ENCODE data around the gene MYB. TPM values are rescaled to one million over a fixed set of nuclear protein-coding genes. Genes with fewer than 3 reads are reported as not detected.

The MYB gene
- total RNA-seq, 1 experiment from 2014 or later, result 3.7 TPM

- CTCF ChIA-PET, result no interaction called here
- RAD21 ChIA-PET (ENCODE audit: low non-redundant PET in 1 of 2, low total read pairs in 2 of 2, uncharacterized antibody in 2 of 2, unreplicated experiment in 2 of 2), result no interaction called here
- Histone ChIP-seq H2AFZ (ENCODE audit: low read depth, low read length, poor library complexity, severe bottlenecking) (no peak overlapping the region), H3K27me3 (ENCODE audit: insufficient read depth, low read length) (no peaks in the 10 kb centered on the region), H3K9me3 (ENCODE audit: control insufficient read depth in 1 of 2, insufficient read depth in 1 of 2, low read depth in 1 of 2, low read length in 2 of 2) (no peaks in the 10 kb centered on the region), H3K4me3 (replicated peaks in 1 of 2; ENCODE audit: low read depth in 1 of 2, low read length in 2 of 2) (no peak overlapping the region), H3K79me2 (ENCODE audit: insufficient read depth, low read length) (no peaks in the 10 kb centered on the region), H3K36me3 (ENCODE audit: control insufficient read depth in 1 of 2, insufficient read depth in 2 of 2, low read length in 2 of 2) (no peaks in the 10 kb centered on the region), H4K20me1 (ENCODE audit: insufficient read depth) (no peaks in the 10 kb centered on the region), H3K9ac (ENCODE audit: low read length) (no peak overlapping the region), H3K4me1 (ENCODE audit: control insufficient read depth in 1 of 2, insufficient read depth in 2 of 2, low read length in 2 of 2) (no peaks in the 10 kb centered on the region), H3K4me2 (ENCODE audit: low read length) (no peak overlapping the region), H3K9me2 (ENCODE audit: insufficient read depth) (no peaks in the 10 kb centered on the region), H3K27ac (ENCODE audit: low read depth, low read length) (no peak overlapping the region)
- intact Hi-C loops (cut with micrococcal nuclease), result no loop called here
- no TSS peak for BruUV-seq (replicated peaks)
- POLR2A ChIA-PET, result no interaction called here
- ATAC-seq, result no peak
- TF ChIP-seq EZH2 (IDR thresholded peaks at IDR 0.05) (no peak), SRF (IDR thresholded peaks at IDR 0.05; ENCODE audit: low read depth) (no peak), SP1 (IDR thresholded peaks at IDR 0.05; ENCODE audit: low read depth) (no peak), YY1 (IDR thresholded peaks at IDR 0.05; ENCODE audit: extremely low read depth, insufficient replicate concordance, low read depth, low read length) (no peak), RAD21 (IDR thresholded peaks at IDR 0.05; ENCODE audit: low read depth) (no peak), ZNF274 (IDR thresholded peaks at IDR 0.05; ENCODE audit: low read depth, low read length) (no peak), EZH2phosphoT487 (IDR thresholded peaks at IDR 0.05; ENCODE audit: borderline replicate concordance) (no peak), JUND (IDR thresholded peaks at IDR 0.05) (no peak)
- DNase-seq (ENCODE audit: low read depth, low spot score), result no peak
These were observed 7.1 kb upstream of the MYB start for GRCh38 chr6:135173989-135174484.

GRCh38 chr6:135176058-135176457 lies 5.0 kb upstream of the MYB start:
- no TSS peak for BruUV-seq (replicated peaks)
- no peak for DNase-seq (ENCODE audit: low read depth, low spot score)

More at GRCh38 chr6:135176058-135176457, 5.0 kb upstream of the MYB start:
- Histone ChIP-seq H3K4me1 (ENCODE audit: control insufficient read depth in 1 of 2, insufficient read depth in 2 of 2, low read length in 2 of 2) (peaks cover 0 to 8% of the 10 kb centered on the region in 2 experiments; a peak in 1 of 4 replicates), H3K9me2 (ENCODE audit: insufficient read depth) (no peaks in the 10 kb centered on the region), H3K4me3 (replicated peaks in 1 of 2; ENCODE audit: low read depth in 1 of 2, low read length in 2 of 2) (no peak overlapping the region), H3K27me3 (ENCODE audit: insufficient read depth, low read length) (no peaks in the 10 kb centered on the region), H3K36me3 (ENCODE audit: control insufficient read depth in 1 of 2, insufficient read depth in 2 of 2, low read length in 2 of 2) (no peaks in the 10 kb centered on the region), H3K27ac (ENCODE audit: low read depth, low read length) (no peak overlapping the region), H3K9me3 (ENCODE audit: control insufficient read depth in 1 of 2, insufficient read depth in 1 of 2, low read depth in 1 of 2, low read length in 2 of 2) (no peaks in the 10 kb centered on the region), H3K4me2 (ENCODE audit: low read length) (no peak overlapping the region), H3K79me2 (ENCODE audit: insufficient read depth, low read length) (no peaks in the 10 kb centered on the region), H4K20me1 (ENCODE audit: insufficient read depth) (no peaks in the 10 kb centered on the region), H2AFZ (ENCODE audit: low read depth, low read length, poor library complexity, severe bottlenecking) (no peak overlapping the region), H3K9ac (ENCODE audit: low read length) (no peak overlapping the region)
- ChIA-PET CTCF (interaction anchor here (1.0 kb wide), 1 partner anchor 13 kb away, joined by 3 read pairs; no protein-coding TSS in a partner anchor), POLR2A (no interaction called here), RAD21 (ENCODE audit: low non-redundant PET in 1 of 2, low total read pairs in 2 of 2, uncharacterized antibody in 2 of 2, unreplicated experiment in 2 of 2) (no interaction called here)
- TF ChIP-seq TCF7L2 (IDR thresholded peaks at IDR 0.05; ENCODE audit: borderline replicate concordance, extremely low read depth, insufficient read depth, insufficient read length), result no peak
- no peak for TF ChIP-seq SP1 (IDR thresholded peaks at IDR 0.05; ENCODE audit: low read depth)
- TF ChIP-seq EZH2phosphoT487 (IDR thresholded peaks at IDR 0.05; ENCODE audit: borderline replicate concordance), result no peak
- no peak for TF ChIP-seq RAD21 (IDR thresholded peaks at IDR 0.05; ENCODE audit: low read depth)
- no peak for TF ChIP-seq CEBPB (IDR thresholded peaks at IDR 0.05; ENCODE audit: low read depth)
- no peak for TF ChIP-seq ELF1 (IDR thresholded peaks at IDR 0.05; ENCODE audit: borderline replicate concordance, low read depth)
- TF ChIP-seq CTCF (IDR thresholded peaks at IDR 0.05 in 2 of 3, conservative IDR thresholded peaks at IDR 0.05 in 1 of 3; ENCODE audit: borderline replicate concordance in 1 of 3, insufficient read depth in 1 of 3, low read depth in 2 of 3, low read length in 2 of 3), result no peak
- no peak for TF ChIP-seq MAX (IDR thresholded peaks at IDR 0.05)
- no peak for TF ChIP-seq SIN3A (IDR thresholded peaks at IDR 0.05; ENCODE audit: low read depth)
- TF ChIP-seq ATF3 (IDR thresholded peaks at IDR 0.05), result no peak
- intact Hi-C loops (cut with micrococcal nuclease), result no loop called here
- no peak for ATAC-seq
